ENCODE measurements around the gene ALKBH6.

- TF ChIP-seq CTCF (IDR thresholded peaks at IDR 0.05) (no peak), EZH2 (IDR thresholded peaks at IDR 0.05) (no peak)
These were observed 26.5 kb upstream of the ALKBH6 start for GRCh38 chr19:36040495-36040894.

Data from neural progenitor cell (in vitro differentiated cells).